AG09309 (cell line): ENCODE measurements around the gene CYTIP.
A peak's percentile ranks its signal among the peaks of the same experiment; 100 is the strongest.

Experiments used
- DNase-seq: peaks from one replicate; pipeline ENCODE4 v3.0.0-alpha.2; 2010; ENCODE audit warnings: low read depth
- H3K4me3 ChIP-seq: 2 replicates; pipeline ENCODE4 v1.5.1; 2011; ENCODE audit warnings: mild to moderate bottlenecking, low read depth, low read length, moderate library complexity; ENCODE audit not compliant: control insufficient read depth
- TF ChIP-seq, protein P1 (sequence below): IDR thresholded peaks from 2 replicates; pipeline ENCODE4 v1.5.1; 2011; ENCODE audit warnings: mild to moderate bottlenecking, low read depth, low read length, inconsistent platforms; ENCODE audit not compliant: insufficient read depth, control insufficient read depth; ENCODE audit errors: missing control alignments

CYTIP gene

DNA sequence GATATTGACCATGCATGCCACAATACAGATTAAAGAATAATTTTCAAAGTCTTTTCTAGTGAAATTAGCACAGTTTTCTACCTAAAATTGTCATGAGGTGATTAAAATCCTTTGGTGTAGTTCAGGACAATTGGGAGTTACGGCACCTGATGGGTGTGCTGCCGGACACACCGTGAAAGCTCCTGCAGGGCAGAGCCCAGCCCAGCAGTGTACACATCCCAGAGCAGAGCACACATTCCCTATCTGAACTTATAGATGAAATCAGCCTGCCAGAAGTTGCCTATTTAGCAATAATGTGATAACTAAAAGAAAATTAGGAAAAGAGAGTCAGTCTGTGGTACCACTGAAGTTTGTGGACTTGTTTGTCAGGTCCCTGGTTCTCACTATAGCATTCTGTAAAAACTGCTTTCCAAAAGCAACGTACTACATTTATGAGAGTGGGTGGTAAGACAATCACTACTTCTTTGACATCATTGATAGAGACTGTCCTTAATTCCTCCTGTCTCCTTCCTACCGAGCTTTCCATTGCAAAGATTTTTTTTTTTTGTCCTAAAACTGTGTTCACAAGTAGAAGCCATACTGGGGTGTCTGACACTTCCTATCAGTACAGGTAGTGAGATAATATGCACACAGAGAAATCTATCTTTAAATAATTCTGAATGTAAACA lies 3.4 kb downstream of the CYTIP start:
- H3K4me3 ChIP-seq, result no peak overlapping the region
- TF ChIP-seq, protein P1, sequence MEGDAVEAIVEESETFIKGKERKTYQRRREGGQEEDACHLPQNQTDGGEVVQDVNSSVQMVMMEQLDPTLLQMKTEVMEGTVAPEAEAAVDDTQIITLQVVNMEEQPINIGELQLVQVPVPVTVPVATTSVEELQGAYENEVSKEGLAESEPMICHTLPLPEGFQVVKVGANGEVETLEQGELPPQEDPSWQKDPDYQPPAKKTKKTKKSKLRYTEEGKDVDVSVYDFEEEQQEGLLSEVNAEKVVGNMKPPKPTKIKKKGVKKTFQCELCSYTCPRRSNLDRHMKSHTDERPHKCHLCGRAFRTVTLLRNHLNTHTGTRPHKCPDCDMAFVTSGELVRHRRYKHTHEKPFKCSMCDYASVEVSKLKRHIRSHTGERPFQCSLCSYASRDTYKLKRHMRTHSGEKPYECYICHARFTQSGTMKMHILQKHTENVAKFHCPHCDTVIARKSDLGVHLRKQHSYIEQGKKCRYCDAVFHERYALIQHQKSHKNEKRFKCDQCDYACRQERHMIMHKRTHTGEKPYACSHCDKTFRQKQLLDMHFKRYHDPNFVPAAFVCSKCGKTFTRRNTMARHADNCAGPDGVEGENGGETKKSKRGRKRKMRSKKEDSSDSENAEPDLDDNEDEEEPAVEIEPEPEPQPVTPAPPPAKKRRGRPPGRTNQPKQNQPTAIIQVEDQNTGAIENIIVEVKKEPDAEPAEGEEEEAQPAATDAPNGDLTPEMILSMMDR, result no peak
- no peak for DNase-seq

DNA sequence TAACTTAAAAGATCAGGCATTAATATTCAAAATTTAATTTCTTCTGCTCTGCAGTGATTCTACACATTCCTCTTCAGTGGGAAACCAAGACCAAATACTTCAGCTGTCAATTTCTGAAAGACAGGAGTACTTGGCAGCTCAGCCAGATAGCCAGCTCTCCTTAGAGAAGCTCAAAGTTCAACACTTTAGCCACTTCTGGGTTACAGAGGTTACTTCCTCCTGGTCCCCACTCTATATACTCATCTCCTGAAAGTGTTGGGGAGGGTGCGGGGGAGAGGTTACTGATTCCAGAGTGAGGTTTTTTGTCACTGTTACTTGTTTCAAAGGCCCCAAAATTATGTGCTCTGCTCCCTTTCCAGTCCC lies 4.1 kb downstream of the CYTIP start:
- TF ChIP-seq, protein P1, result no peak
- DNase-seq, result no peak
- no peak overlapping the region for H3K4me3 ChIP-seq

DNA sequence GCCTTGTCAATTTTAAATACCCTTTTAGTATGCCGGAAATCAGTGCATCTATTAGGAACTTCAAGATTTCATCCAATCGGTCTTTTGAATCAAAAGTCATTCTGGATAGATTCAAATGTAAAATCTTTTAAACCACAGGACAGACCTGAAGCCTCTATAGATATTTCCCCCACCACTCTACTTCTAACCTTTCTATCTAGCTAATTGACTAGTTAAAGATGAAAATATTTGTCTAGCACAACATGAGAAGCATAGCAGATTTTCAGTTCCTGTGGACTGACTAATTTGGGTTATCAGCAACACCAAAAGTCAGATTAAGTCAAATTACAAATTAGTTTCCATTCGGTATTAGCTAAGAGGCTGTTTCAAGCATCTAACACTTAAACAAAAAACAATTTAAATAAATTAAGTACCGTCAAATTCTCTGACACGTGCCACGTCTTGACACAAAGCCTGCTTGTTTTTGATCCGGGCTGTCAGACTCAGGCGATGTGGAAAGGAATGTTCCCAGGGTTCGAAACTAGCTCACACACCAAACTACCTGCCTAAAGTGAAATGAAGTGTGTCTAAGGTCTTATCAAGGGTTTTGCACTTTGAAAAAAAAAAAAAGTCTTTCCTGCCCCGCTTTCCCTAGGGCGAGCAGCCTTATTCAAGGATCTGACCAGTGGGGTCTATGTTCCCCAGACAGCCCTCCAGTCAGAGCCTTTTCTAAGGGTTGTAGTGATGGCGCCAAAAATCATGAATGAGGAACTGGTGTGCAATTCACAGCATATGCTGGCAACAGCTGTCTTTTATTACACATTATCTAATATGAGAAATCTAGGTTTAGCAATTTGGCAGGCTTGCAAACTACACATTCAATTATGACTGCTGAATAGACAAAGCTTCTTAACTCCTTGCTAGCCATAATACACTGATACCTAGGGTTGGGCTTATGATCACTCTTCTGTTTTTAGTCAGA lies 4.7 kb downstream of the CYTIP start:
- TF ChIP-seq, protein P1, result no peak
- peak; percentile 52 for DNase-seq
- no peak overlapping the region for H3K4me3 ChIP-seq

DNA sequence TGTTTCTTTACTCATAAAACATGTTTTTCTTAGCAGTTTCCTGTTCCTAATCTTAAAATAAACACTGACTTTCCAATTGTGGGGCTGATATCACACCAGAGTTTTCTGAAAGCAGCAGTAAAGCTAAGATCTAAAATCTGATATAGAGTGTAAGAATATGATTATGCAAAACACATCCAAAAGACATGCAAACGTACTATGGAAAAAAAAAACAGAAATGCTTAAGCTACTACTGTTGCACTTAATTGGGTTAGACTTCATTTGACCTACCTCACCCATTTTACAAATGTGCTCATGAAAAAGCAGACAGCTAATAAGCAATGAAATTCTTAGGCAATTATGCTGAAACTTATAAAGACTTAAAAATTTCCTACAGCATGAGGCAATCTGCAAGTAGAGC lies 10.5 kb downstream of the CYTIP start:
- TF ChIP-seq, protein P1, result no peak
- peak; percentile 24 for DNase-seq
- no peak overlapping the region for H3K4me3 ChIP-seq

DNA sequence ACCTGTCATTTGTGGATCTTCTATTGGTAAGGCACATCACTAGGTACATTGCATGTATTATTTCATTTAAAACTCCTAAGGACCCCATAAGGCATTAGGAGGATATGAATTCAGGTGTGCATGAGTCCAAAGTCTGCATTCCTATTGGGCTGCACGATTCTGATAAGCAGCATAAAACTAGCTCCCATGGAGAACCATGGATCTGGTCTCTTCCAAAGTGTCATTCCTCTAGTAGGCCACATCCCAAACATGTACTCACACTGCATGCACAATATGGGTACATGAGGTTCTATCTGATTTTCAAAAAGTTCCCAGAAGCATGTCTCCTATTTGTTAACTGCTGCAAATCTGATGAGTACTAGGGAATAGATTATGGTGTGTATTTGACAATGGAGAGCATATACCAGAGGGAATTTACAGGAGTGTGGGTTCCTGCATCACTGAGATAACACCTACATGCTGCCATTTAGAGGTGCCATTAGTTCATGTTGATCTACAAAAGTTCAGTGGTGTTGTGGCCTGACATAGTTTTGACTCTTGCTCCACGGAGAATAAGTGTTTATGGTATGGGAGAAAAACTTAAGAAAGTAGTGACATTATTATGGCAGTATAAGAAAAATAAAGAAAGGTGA lies 11.3 kb downstream of the CYTIP start:
- no peak for DNase-seq
- TF ChIP-seq, protein P1, result no peak

DNA sequence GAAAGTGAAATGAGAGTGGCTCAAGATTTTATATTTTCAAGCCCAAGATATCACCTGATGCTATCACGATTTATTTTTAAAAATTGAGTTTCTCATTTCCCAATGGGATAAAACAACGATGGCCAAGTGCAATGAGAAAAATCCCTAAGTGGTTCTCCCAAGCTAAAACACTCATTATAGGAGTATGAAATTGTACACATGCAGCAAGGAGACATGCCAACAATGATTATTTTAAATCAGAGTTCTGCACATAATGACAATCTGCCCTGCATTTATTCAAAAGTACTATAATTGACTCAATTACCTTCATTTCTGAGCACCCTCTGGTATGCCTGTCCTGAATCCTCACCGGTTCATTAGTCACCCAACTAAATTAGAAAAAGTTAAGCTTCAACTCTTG lies 12.7 kb downstream of the CYTIP start:
- no peak for DNase-seq
- TF ChIP-seq, protein P1, result no peak
- H3K4me3 ChIP-seq, result no peak overlapping the region

More for the DNA sequence above, 11.3 kb downstream of the CYTIP start:
- H3K4me3 ChIP-seq, result no peak overlapping the region
